HCT116 (cell line): ENCODE results near the gene CTTNBP2NL. TPM values are rescaled to one million over a fixed set of nuclear protein-coding genes. Genes with fewer than 3 reads are reported as not detected.

Experiments
- ATAC-seq: fragments of 200-7000 bp; cut with Tn5 transposase; 2 replicates; pipeline ENCODE4 v1.9.1; 2020; ENCODE audit warnings: mild to moderate bottlenecking, moderate library complexity
- Bru-seq: library from RNA; stranded (reverse); fragments of 400-500 nt; gene quantifications from one replicate; lab custom pipeline; 2021; lab: Mats Ljungman, UMichigan
- BruChase-seq, 2 experiments: library from RNA; stranded (reverse); fragments of 400-500 nt; gene quantifications; one replicate each; lab custom pipeline; 2021; lab: Mats Ljungman, UMichigan
- BruUV-seq: library from RNA; stranded (reverse); fragments of 400-500 nt; replicated peaks from 2 replicates; lab custom pipeline; 2021; lab: Mats Ljungman, UMichigan
- CTCF ChIA-PET: fragments of 300-600 bp; sonication (Branson Sonifier 250); formaldehyde crosslinking; loops from one replicate; lab custom pipeline; 2021; ENCODE audit warnings: antibody characterized with exemption; lab: Charles Lee
- POLR2A ChIA-PET: fragments of 300-600, 350-600 bp; sonication (Branson Sonifier 250); formaldehyde crosslinking; loops from one replicate; lab custom pipeline; 2021; ENCODE audit warnings: antibody characterized with exemption; lab: Charles Lee
- RAD21 ChIA-PET, 2 experiments: fragments of 300-600 bp; sonication (Branson Sonifier 250); formaldehyde crosslinking; loops; one replicate each; lab custom pipeline; 2023; ENCODE audit warnings: low total read pairs in 2 of 2; ENCODE audit not compliant: uncharacterized antibody in 2 of 2, unreplicated experiment in 2 of 2, low non-redundant PET in 1 of 2; lab: Charles Lee
- DNase-seq: peaks from one replicate; pipeline ENCODE4 v3.0.0-alpha.2; 2010; ENCODE audit warnings: low read depth, low spot score
- H2AFZ ChIP-seq: fragments of 200-600 bp; shearing (Covaris generic), sonication (generic); 2 replicates; pipeline ENCODE4 v1.6.1; 2017; ENCODE audit warnings: low read depth, mixed run types, mixed read lengths, antibody characterized with exemption, low read length; ENCODE audit not compliant: poor library complexity, severe bottlenecking
- H3K27ac ChIP-seq: 2 replicates; pipeline ENCODE4 v1.5.1; 2012; ENCODE audit warnings: low read depth, low read length
- H3K27me3 ChIP-seq: fragments of 200-600 bp; sonication (generic); 2 replicates; pipeline ENCODE4 v1.6.1; 2016; ENCODE audit warnings: mixed run types, low read length, mixed read lengths; ENCODE audit not compliant: insufficient read depth
- H3K36me3 ChIP-seq, 2 experiments: fragments of 200-500 bp in 1 of 2; fragments of 200-600 bp in 1 of 2; sonication (Bioruptor generic) in 1 of 2; sonication (generic) in 1 of 2; 2 replicates each; pipeline versions ENCODE4 v1.5.1 to v1.6.1; 2014 to 2016; ENCODE audit warnings: low read length in 2 of 2, inconsistent platforms in 1 of 2, mixed read lengths in 1 of 2, mixed run types in 1 of 2; ENCODE audit not compliant: insufficient read depth in 2 of 2, control insufficient read depth in 1 of 2
- H3K4me1 ChIP-seq, 2 experiments: fragments of 200-600 bp in 1 of 2; sonication (generic) in 1 of 2; 2 replicates each; pipeline versions ENCODE4 v1.5.1 to v1.6.1; 2012 to 2017; ENCODE audit warnings: low read length in 2 of 2, inconsistent platforms in 1 of 2, mild to moderate bottlenecking in 1 of 2, mixed read lengths in 1 of 2, mixed run types in 1 of 2, moderate library complexity in 1 of 2; ENCODE audit not compliant: insufficient read depth in 2 of 2, control insufficient read depth in 1 of 2
- H3K4me2 ChIP-seq: fragments of 200-600 bp; sonication (generic); 2 replicates; pipeline ENCODE4 v1.6.1; 2017; ENCODE audit warnings: mixed run types, low read length, mixed read lengths
- H3K4me3 ChIP-seq, 2 experiments: fragments of 200-600 bp in 1 of 2; sonication (generic) in 1 of 2; replicated peaks in 1 of 2; 2 replicates each; pipeline ENCODE4 v1.5.1; 2011 to 2016; ENCODE audit warnings: low read length in 2 of 2, control low read depth in 1 of 2, low read depth in 1 of 2, mild to moderate bottlenecking in 1 of 2, mixed read lengths in 1 of 2, mixed run types in 1 of 2
- H3K79me2 ChIP-seq: fragments of 200-600 bp; sonication (generic); 2 replicates; pipeline ENCODE4 v1.6.1; 2017; ENCODE audit warnings: mild to moderate bottlenecking, mixed run types, low read length, moderate library complexity, mixed read lengths; ENCODE audit not compliant: insufficient read depth
- H3K9ac ChIP-seq: fragments of 200-600 bp; sonication (generic); 2 replicates; pipeline ENCODE4 v1.6.1; 2016; ENCODE audit warnings: low read length, mixed read lengths
- H3K9me2 ChIP-seq: fragments of 200-600 bp; sonication (generic), shearing (Covaris generic); 2 replicates; pipeline ENCODE4 v1.6.1; 2017; ENCODE audit warnings: mixed run types, mild to moderate bottlenecking, moderate library complexity; ENCODE audit not compliant: insufficient read depth
- H3K9me3 ChIP-seq, 2 experiments: fragments of 200-500 bp in 1 of 2; fragments of 200-600 bp in 1 of 2; sonication (Bioruptor generic) in 1 of 2; sonication (generic) in 1 of 2; 2 replicates each; pipeline ENCODE4 v1.6.1; 2014 to 2017; ENCODE audit warnings: low read length in 2 of 2, mixed read lengths in 2 of 2, inconsistent platforms in 1 of 2, low read depth in 1 of 2, mild to moderate bottlenecking in 1 of 2, mixed run types in 1 of 2, moderate library complexity in 1 of 2; ENCODE audit not compliant: control insufficient read depth in 1 of 2, insufficient read depth in 1 of 2
- H4K20me1 ChIP-seq: fragments of 200-600 bp; sonication (generic), shearing (Covaris generic); 2 replicates; pipeline ENCODE4 v1.6.1; 2017; ENCODE audit warnings: mixed run types, mild to moderate bottlenecking, moderate library complexity; ENCODE audit not compliant: insufficient read depth
- EGR1 ChIP-seq: IDR thresholded peaks from 2 replicates; pipeline ENCODE4 v1.6.1; 2012; ENCODE audit warnings: low read depth
- ELF1 ChIP-seq: IDR thresholded peaks from 2 replicates; pipeline ENCODE4 v1.6.1; 2012; ENCODE audit warnings: low read depth, borderline replicate concordance
- EZH2phosphoT487 ChIP-seq: fragments of 200-600 bp; IDR thresholded peaks from 2 replicates; pipeline ENCODE4 v1.6.1; 2018; ENCODE audit warnings: antibody characterized with exemption, borderline replicate concordance
- JUND ChIP-seq: IDR thresholded peaks from 2 replicates; pipeline ENCODE4 v1.6.1; 2012
- POLR2A ChIP-seq: IDR thresholded peaks from 2 replicates; pipeline ENCODE4 v1.7.0; 2011; ENCODE audit warnings: borderline replicate concordance; ENCODE audit not compliant: insufficient read depth, insufficient read length; ENCODE audit errors: extremely low read depth
- POLR2AphosphoS5 ChIP-seq: IDR thresholded peaks from 2 replicates; pipeline ENCODE4 v1.6.1; 2011; ENCODE audit warnings: mild to moderate bottlenecking, low read depth, low read length, moderate library complexity
- REST ChIP-seq: IDR thresholded peaks from 2 replicates; pipeline ENCODE4 v1.6.1; 2012; ENCODE audit warnings: low read depth
- SP1 ChIP-seq: IDR thresholded peaks from 2 replicates; pipeline ENCODE4 v1.6.1; 2012; ENCODE audit warnings: low read depth
- TCF7L2 ChIP-seq: IDR thresholded peaks from 2 replicates; pipeline ENCODE4 v1.7.0; 2011; ENCODE audit warnings: borderline replicate concordance, inconsistent platforms; ENCODE audit not compliant: insufficient read depth, insufficient read length; ENCODE audit errors: extremely low read depth
- intact Hi-C: fragments of 100-400 bp; cut with micrococcal nuclease; formaldehyde crosslinking; loops from 2 replicates; pipeline ENCODE4 v1.10.0; 2022
- long read RNA-seq: library from polyadenylated mRNA; unstranded; transcript quantifications from one replicate; pipeline ENCODE4 v2.0.0, GENCODE V29; 2021; ENCODE audit not compliant: unreplicated experiment
- polyA plus RNA-seq: library from polyadenylated mRNA; unstranded; fragments of >200 nt; gene quantifications from 2 replicates; pipeline ENCODE4 v1.2.1, GENCODE V29; 2012; ENCODE audit warnings: missing spikeins
- total RNA-seq: library from RNA; stranded (reverse); gene quantifications from one replicate; pipeline ENCODE4 v1.2.1, GENCODE V29; 2021; ENCODE audit not compliant: unreplicated experiment

CTTNBP2NL gene
- total RNA-seq, result 18.0 TPM
- polyA plus RNA-seq, result 4.8 and 5.4 TPM in 2 replicates
- Bru-seq, nascent RNA, result percentile 74 among the genes with signal in this experiment
- BruChase-seq, experiment 1, labeled RNA remaining after a 6-hour chase, result percentile 56 among the genes with signal in this experiment
- percentile 70 among the genes with signal in this experiment for BruChase-seq, experiment 2, labeled RNA remaining after a 2-hour chase
- long read RNA-seq, full-length matches to known transcripts, result 8 of 17 reads
- long read RNA-seq, partial matches to known transcripts, result 1 of 17 reads
- long read RNA-seq, other reads (novel, unspliced or antisense), result 8 of 17 reads

GRCh38 chr1:112395821-112396652, at the start of gene CTTNBP2NL:
CTTNBP2NL (plus strand) TSS chr1:112396214; CDS start chr1:112416166, 19,952 bp downstream.
- H3K79me2 ChIP-seq, result peaks cover 35% of the 10 kb centered on the region
- H3K9ac ChIP-seq, result peak within 1 kb of the TSS; percentile 84
- DNase-seq (peak; percentile 88), ATAC-seq (peak; percentile 96)
- peaks cover 19 to 38% of the 10 kb centered on the region in 2 experiments for H3K4me1 ChIP-seq
- intact Hi-C loops, result loop anchor here (1.0 kb wide), 1 partner anchor 70 kb away; no protein-coding TSS in a partner anchor
- CTCF ChIA-PET, result interaction anchor here (1.0 kb wide), 2 partner anchors 304 to 408 kb away, joined by 3 read pairs; no protein-coding TSS in a partner anchor
- no peaks in the 10 kb centered on the region for H3K9me2 ChIP-seq
- no peaks in the 10 kb centered on the region for H4K20me1 ChIP-seq
- H3K4me3 ChIP-seq, result peak within 1 kb of the TSS; percentile 60 to 98
- H2AFZ ChIP-seq, result peak within 1 kb of the TSS; percentile 23
- peak within 1 kb of the TSS; percentile 86 for H3K4me2 ChIP-seq
- TSS peak; percentile 64 for BruUV-seq
- POLR2A ChIA-PET, result interaction anchor here (0.6 to 1.0 kb wide), 4 partner anchors 12 to 327 kb away, joined by 3 to 4 read pairs (median 3); no protein-coding TSS in a partner anchor
- no peaks in the 10 kb centered on the region for H3K9me3 ChIP-seq
- peak within 1 kb of the TSS; percentile 67 for H3K27ac ChIP-seq
- H3K36me3 ChIP-seq, result no peaks in the 10 kb centered on the region
- H3K27me3 ChIP-seq, result no peaks in the 10 kb centered on the region
- RAD21 ChIA-PET, result no interaction called here
- TF ChIP-seq POLR2AphosphoS5 (peak; percentile 82), ELF1 (peak; percentile 62; the same call in 1 of the 2 replicates), TCF7L2 (no peak), SP1 (peak; percentile 83), EZH2phosphoT487 (no peak), REST (no peak), POLR2A (peak; percentile 32), EGR1 (peak; percentile 74), JUND (no peak)
